ENCODE results near the gene ANK2.

DNA sequence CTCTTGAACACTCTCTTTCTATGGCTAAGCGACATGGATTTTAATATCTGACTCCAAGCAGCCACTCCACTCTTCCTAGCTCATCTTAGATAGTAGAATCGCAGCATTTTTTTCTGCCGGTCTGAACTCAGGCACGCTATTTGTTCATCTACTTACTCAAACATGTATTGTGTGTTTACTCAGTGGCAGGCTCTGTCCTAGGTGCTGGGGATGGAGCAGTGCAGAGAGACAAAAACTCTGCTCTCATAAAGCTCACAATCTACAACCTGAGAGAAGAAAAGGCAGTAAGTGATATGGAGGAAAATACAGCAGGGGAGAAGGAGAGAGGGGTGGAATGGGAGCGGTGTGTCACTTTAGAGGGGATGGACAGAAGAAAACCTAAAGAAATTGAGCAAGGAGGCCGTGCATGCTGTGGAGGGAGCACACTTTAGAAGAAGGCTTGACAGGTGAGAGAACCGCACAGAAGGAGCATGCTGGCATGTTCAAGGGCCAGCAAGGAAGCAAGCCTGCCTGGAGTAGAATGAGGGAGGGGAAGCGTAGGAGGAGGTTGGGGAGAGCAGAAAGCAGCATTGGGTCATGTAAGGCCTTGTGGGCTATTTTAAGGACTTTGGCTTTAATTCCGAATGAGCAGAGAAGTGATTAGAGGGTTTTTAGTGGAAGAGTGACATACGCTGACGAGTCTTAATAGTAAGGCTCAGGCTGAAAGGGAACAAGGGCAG is 132.0 kb downstream of the ANK2 start:
- TF ChIP-seq POLR2AphosphoS5 (IDR thresholded peaks at IDR 0.05) (no peak), CTCF (IDR thresholded peaks at IDR 0.05) (no peak)
